Neural cell (in vitro differentiated cells): Measurements from ENCODE around the gene THOC2. TPM values are rescaled to one million over a fixed set of nuclear protein-coding genes. Genes with fewer than 3 reads are reported as not detected.

Experiments
- H2AFZ ChIP-seq: fragments of 200-600, 300-800 bp; sonication (generic), shearing (Covaris generic); 2 replicates; pipeline ENCODE4 v1.6.0; 2014; ENCODE audit warnings: low read depth, mild to moderate bottlenecking, antibody characterized with exemption, low read length, moderate library complexity
- H3F3A ChIP-seq: fragments of 200-600 bp; shearing (Covaris generic); 2 replicates; pipeline ENCODE4 v1.6.1; 2016; ENCODE audit warnings: mild to moderate bottlenecking, moderate library complexity, mixed read lengths, antibody characterized with exemption, low read length; ENCODE audit not compliant: insufficient read depth, poor library complexity, severe bottlenecking
- H3K27ac ChIP-seq: fragments of 200-600, 300-800 bp; sonication (generic), shearing (Covaris generic); 2 replicates; pipeline ENCODE4 v1.5.1; 2014; ENCODE audit warnings: mild to moderate bottlenecking, low read length, moderate library complexity
- H3K27me3 ChIP-seq: fragments of 300-800, 200-600 bp; sonication (generic), shearing (Covaris generic); 2 replicates; pipeline ENCODE4 v1.6.0; 2014; ENCODE audit warnings: mild to moderate bottlenecking, low read depth, low read length, moderate library complexity; ENCODE audit not compliant: insufficient read depth
- H3K36me3 ChIP-seq: fragments of 300-800, 200-600 bp; sonication (generic), shearing (Covaris generic); 2 replicates; pipeline ENCODE4 v1.5.1; 2014; ENCODE audit warnings: mild to moderate bottlenecking, antibody characterized with exemption, low read length, moderate library complexity; ENCODE audit not compliant: insufficient read depth
- H3K4me2 ChIP-seq: fragments of 300-800, 200-600 bp; sonication (generic), shearing (Covaris generic); 2 replicates; pipeline ENCODE4 v1.6.0; 2014; ENCODE audit warnings: mild to moderate bottlenecking, low read length
- H3K4me3 ChIP-seq: fragments of 300-800, 200-600 bp; sonication (generic), shearing (Covaris generic); 2 replicates; pipeline ENCODE4 v1.5.1; 2014; ENCODE audit warnings: mild to moderate bottlenecking, low read length, moderate library complexity
- H3K79me2 ChIP-seq: fragments of 200-600 bp; shearing (Covaris generic); replicated peaks from 2 replicates; pipeline ENCODE4 v1.6.0; 2014; ENCODE audit warnings: mild to moderate bottlenecking, low read length, moderate library complexity; ENCODE audit not compliant: insufficient read depth
- H3K9ac ChIP-seq: fragments of 300-800, 200-600 bp; sonication (generic), shearing (Covaris generic); 2 replicates; pipeline ENCODE4 v1.6.1; 2016; ENCODE audit warnings: mild to moderate bottlenecking, low read length, mixed read lengths
- H3K9me2 ChIP-seq: fragments of 200-600 bp; shearing (Covaris generic); 2 replicates; pipeline ENCODE4 v1.6.1; 2016; ENCODE audit warnings: mild to moderate bottlenecking, low read length, mixed read lengths; ENCODE audit not compliant: insufficient read depth
- H3K9me3 ChIP-seq: fragments of 200-600, 300-800 bp; sonication (generic), shearing (Covaris generic); 2 replicates; pipeline ENCODE4 v1.6.1; 2016; ENCODE audit warnings: mild to moderate bottlenecking, mixed run types, low read length, moderate library complexity, mixed read lengths
- H4K20me1 ChIP-seq: fragments of 200-600 bp; shearing (Covaris generic); 2 replicates; pipeline ENCODE4 v1.6.1; 2016; ENCODE audit warnings: mild to moderate bottlenecking, mixed run types; ENCODE audit not compliant: insufficient read depth
- CTCF ChIP-seq: fragments of 450-650 bp; IDR thresholded peaks from 2 replicates; pipeline ENCODE4 v1.5.1; 2014; ENCODE audit warnings: antibody characterized with exemption, mild to moderate bottlenecking, moderate library complexity; ENCODE audit not compliant: poor library complexity, severe bottlenecking
- EP300 ChIP-seq: fragments of 450-650 bp; conservative IDR thresholded peaks from 2 replicates; pipeline ENCODE4 v1.6.1; 2014; ENCODE audit warnings: antibody characterized with exemption, mild to moderate bottlenecking, moderate library complexity; ENCODE audit not compliant: poor library complexity, severe bottlenecking
- EZH2 ChIP-seq: fragments of 200-600, 300-800 bp; shearing (Covaris generic), sonication (generic); IDR thresholded peaks from 2 replicates; pipeline ENCODE4 v1.6.1; 2014; ENCODE audit warnings: antibody characterized with exemption, low read length, borderline replicate concordance, mild to moderate bottlenecking; ENCODE audit not compliant: insufficient read depth, poor library complexity, severe bottlenecking
- MXI1 ChIP-seq: fragments of 450-650 bp; conservative IDR thresholded peaks from 2 replicates; pipeline ENCODE4 v1.6.1; 2014; ENCODE audit warnings: antibody characterized with exemption, mild to moderate bottlenecking; ENCODE audit not compliant: poor library complexity, severe bottlenecking
- POLR2AphosphoS5 ChIP-seq: IDR thresholded peaks from 2 replicates; pipeline ENCODE4 v1.6.1; 2012
- RAD21 ChIP-seq: fragments of 450-650 bp; conservative IDR thresholded peaks from 2 replicates; pipeline ENCODE4 v1.6.1; 2014; ENCODE audit warnings: antibody characterized with exemption, mild to moderate bottlenecking, moderate library complexity
- REST ChIP-seq: IDR thresholded peaks from 2 replicates; pipeline ENCODE4 v1.6.1; 2012; ENCODE audit warnings: borderline replicate concordance
- SMC3 ChIP-seq: fragments of 450-650 bp; conservative IDR thresholded peaks from 2 replicates; pipeline ENCODE4 v1.6.1; 2014; ENCODE audit warnings: antibody characterized with exemption, mild to moderate bottlenecking, moderate library complexity; ENCODE audit not compliant: poor library complexity
- TAF1 ChIP-seq: IDR thresholded peaks from 2 replicates; pipeline ENCODE4 v1.6.1; 2012; ENCODE audit warnings: low read depth
- polyA plus RNA-seq: library from polyadenylated mRNA; depleted of rRNA; stranded (reverse); fragments of >200 nt; gene quantifications from 2 replicates; pipeline ENCODE4 v1.2.3, GENCODE V29; 2014

THOC2 gene
- polyA plus RNA-seq, 1 donor from 2014 or later, result 95.4 TPM

- H2AFZ ChIP-seq, result no peak overlapping the region
- no peak overlapping the region for H3K27ac ChIP-seq
- no peak overlapping the region for H3K4me3 ChIP-seq
- H3K4me2 ChIP-seq, result no peak overlapping the region
- H3K36me3 ChIP-seq, result no peaks in the 10 kb centered on the region
- no peaks in the 10 kb centered on the region for H3K9me3 ChIP-seq
- no peaks in the 10 kb centered on the region for H3F3A ChIP-seq
- no peaks in the 10 kb centered on the region for H3K79me2 ChIP-seq
- no peaks in the 10 kb centered on the region for H3K27me3 ChIP-seq
- no peak overlapping the region for H3K9ac ChIP-seq
- no peaks in the 10 kb centered on the region for H4K20me1 ChIP-seq
- H3K9me2 ChIP-seq, result no peaks in the 10 kb centered on the region
- TF ChIP-seq TAF1 (no peak), RAD21 (no peak), EZH2 (no peak), MXI1 (no peak), SMC3 (no peak), CTCF (no peak), REST (no peak), POLR2AphosphoS5 (no peak), EP300 (no peak)
Measured at GRCh38 chrX:123745511-123745910, 12.7 kb upstream of the THOC2 start.

- no peak overlapping the region for H3K4me2 ChIP-seq
Measured at GRCh38 chrX:123743312-123743711, 10.5 kb upstream of the THOC2 start.

More at GRCh38 chrX:123743312-123743711, 10.5 kb upstream of the THOC2 start:
- H3K9me2 ChIP-seq, result no peaks in the 10 kb centered on the region
- H3K4me3 ChIP-seq, result no peak overlapping the region
- TF ChIP-seq MXI1 (no peak), EZH2 (no peak), CTCF (no peak), TAF1 (no peak), EP300 (no peak), POLR2AphosphoS5 (no peak), RAD21 (no peak), SMC3 (no peak), REST (no peak)
- H3K36me3 ChIP-seq, result no peaks in the 10 kb centered on the region
- H3K27me3 ChIP-seq, result no peaks in the 10 kb centered on the region
- no peaks in the 10 kb centered on the region for H3K79me2 ChIP-seq
- no peak overlapping the region for H3K9ac ChIP-seq
- H4K20me1 ChIP-seq, result no peaks in the 10 kb centered on the region
- H3F3A ChIP-seq, result no peaks in the 10 kb centered on the region
- no peak overlapping the region for H3K27ac ChIP-seq
- H3K9me3 ChIP-seq, result no peaks in the 10 kb centered on the region
- H2AFZ ChIP-seq, result no peak overlapping the region
